Left ventricle myocardium inferior (tissue), 1 donor: ENCODE measurements around the gene TMEM232. TPM values are rescaled to one million over a fixed set of nuclear protein-coding genes. Genes with fewer than 3 reads are reported as not detected.
"Not testable (repeated sequence)": the region's sequence is repeated elsewhere in the genome, so short reads cannot be mapped to it uniquely, and the experiment has no call there.

Experiments used
- DNase-seq: peaks from one replicate; pipeline ENCODE4 v3.0.0-alpha.2; 2020
- H3K27ac ChIP-seq: fragments of 200-600 bp; replicated peaks from 2 replicates; pipeline ENCODE4 v1.8.0; 2021
- H3K27me3 ChIP-seq: fragments of 200-600 bp; 2 replicates; pipeline ENCODE4 v1.8.0; 2021; ENCODE audit warnings: low read depth
- H3K36me3 ChIP-seq: fragments of 200-600 bp; 2 replicates; pipeline ENCODE4 v1.8.0; 2021
- H3K4me1 ChIP-seq: fragments of 200-600 bp; 2 replicates; pipeline ENCODE4 v1.8.0; 2021
- H3K4me3 ChIP-seq: fragments of 200-600 bp; 2 replicates; pipeline ENCODE4 v1.8.0; 2021; ENCODE audit warnings: mild to moderate bottlenecking, moderate library complexity
- H3K9me3 ChIP-seq: fragments of 200-600 bp; replicated peaks from 2 replicates; pipeline ENCODE4 v1.8.0; 2021
- intact Hi-C: fragments of 100-400 bp; cut with micrococcal nuclease; formaldehyde crosslinking; loops from one replicate; pipeline ENCODE4 v1.11.0; 2022
- total RNA-seq: library from RNA; stranded (reverse); fragmentation: NEBNext Ultra II Directional; extraction: Animal tissue kit (Norgen Biotek cat#: 25700); gene quantifications from one replicate; pipeline ENCODE4 v1.2.1, GENCODE V29; 2021
- TF ChIP-seq, protein P1 (sequence below): fragments of 200-600 bp; IDR thresholded peaks from 2 replicates; pipeline ENCODE4 v1.8.0; 2021; ENCODE audit warnings: antibody characterized with exemption, mild to moderate bottlenecking, borderline replicate concordance
- donor health status: DM: no; HTN: yes; CAD: no; lungs with severe emphysema.

TMEM232 gene
- total RNA-seq, 1 donor from 2014 or later = 3.6 TPM

DNA sequence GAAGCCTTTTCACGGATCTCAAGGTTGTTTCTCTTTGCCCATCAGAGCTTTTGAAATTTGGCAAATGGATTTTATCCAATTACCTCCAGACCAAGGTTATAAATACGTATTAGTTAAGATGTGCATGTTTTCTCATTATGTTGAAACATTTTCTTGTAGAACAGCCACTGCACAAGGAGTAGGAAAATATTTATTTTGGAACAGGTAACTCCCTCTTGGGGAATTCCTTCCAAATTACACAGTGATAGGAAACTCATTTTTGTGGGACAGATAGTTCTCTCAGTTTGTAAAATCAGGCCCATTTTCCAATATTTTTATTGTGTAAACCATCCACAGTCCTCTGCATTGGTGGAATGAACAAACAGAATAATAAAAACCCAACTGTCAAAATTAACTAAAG, 23.0 kb downstream of the TMEM232 start:
- intact Hi-C loops = no loop called here
- H3K4me3 ChIP-seq = no peak overlapping the region
- H3K9me3 ChIP-seq = no peaks in the 10 kb centered on the region
- no peaks in the 10 kb centered on the region for H3K27me3 ChIP-seq
- no peaks in the 10 kb centered on the region for H3K36me3 ChIP-seq
- TF ChIP-seq, protein P1, sequence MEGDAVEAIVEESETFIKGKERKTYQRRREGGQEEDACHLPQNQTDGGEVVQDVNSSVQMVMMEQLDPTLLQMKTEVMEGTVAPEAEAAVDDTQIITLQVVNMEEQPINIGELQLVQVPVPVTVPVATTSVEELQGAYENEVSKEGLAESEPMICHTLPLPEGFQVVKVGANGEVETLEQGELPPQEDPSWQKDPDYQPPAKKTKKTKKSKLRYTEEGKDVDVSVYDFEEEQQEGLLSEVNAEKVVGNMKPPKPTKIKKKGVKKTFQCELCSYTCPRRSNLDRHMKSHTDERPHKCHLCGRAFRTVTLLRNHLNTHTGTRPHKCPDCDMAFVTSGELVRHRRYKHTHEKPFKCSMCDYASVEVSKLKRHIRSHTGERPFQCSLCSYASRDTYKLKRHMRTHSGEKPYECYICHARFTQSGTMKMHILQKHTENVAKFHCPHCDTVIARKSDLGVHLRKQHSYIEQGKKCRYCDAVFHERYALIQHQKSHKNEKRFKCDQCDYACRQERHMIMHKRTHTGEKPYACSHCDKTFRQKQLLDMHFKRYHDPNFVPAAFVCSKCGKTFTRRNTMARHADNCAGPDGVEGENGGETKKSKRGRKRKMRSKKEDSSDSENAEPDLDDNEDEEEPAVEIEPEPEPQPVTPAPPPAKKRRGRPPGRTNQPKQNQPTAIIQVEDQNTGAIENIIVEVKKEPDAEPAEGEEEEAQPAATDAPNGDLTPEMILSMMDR = no peak
- DNase-seq = no peak
- H3K27ac ChIP-seq = no peak overlapping the region
- no peaks in the 10 kb centered on the region for H3K4me1 ChIP-seq

- Histone ChIP-seq H3K4me3 (no peak overlapping the region), H3K4me1 (no peaks in the 10 kb centered on the region), H3K9me3 (no peaks in the 10 kb centered on the region), H3K27me3 (no peaks in the 10 kb centered on the region), H3K36me3 (no peaks in the 10 kb centered on the region), H3K27ac (no peak overlapping the region)
- DNase-seq = no peak
- intact Hi-C loops = no loop called here
- TF ChIP-seq, protein P1 = no peak
Measured at GRCh38 chr5:110702704-110703103, 23.8 kb downstream of the TMEM232 start.

DNA sequence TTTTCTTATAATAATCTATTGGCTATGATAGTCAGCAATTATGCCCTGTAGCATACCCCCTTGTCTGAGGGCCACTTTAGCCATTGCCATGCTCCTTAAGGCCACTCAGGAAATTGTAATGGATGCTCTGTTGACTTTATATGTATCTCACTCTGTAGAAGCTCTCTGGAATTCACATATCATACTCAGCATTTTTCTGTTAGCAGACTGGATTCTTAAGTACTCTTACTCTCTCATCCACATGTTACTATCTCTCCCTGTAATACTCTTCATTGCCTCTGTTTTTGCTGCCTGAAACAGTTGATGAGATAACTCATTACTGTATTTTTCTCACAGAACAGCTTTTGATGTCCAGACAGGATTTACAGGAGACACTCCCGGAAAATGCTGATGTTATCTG, 24.2 kb downstream of the TMEM232 start:
- H3K27me3 ChIP-seq = no peaks in the 10 kb centered on the region
- intact Hi-C loops = no loop called here
- TF ChIP-seq, protein P1 = no peak

DNA sequence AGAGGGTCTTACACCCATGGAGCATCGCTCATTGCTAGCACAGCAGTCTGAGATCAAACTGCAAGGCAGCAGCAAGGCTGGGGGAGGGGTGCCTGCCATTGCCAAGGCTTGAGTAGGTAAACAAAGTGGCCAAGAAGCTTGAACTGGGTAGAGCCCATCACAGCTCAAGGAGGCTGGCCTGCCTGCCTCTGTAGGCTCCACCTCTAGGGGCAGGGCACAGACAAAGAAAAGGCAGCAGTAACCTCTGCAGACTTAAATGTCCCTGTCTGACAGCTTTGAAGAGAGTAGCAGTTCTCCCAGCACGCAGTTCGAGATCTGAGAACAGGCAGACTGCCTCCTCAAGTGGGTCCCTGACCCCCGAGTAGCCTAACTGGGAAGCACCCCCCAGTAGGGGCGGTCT, 33.8 kb downstream of the TMEM232 start:
- H3K27ac ChIP-seq, H3K36me3 ChIP-seq, intact Hi-C loops, H3K9me3 ChIP-seq, H3K27me3 ChIP-seq, DNase-seq, H3K4me1 ChIP-seq, H3K4me3 ChIP-seq: not testable (repeated sequence)

More for the DNA sequence above, 24.2 kb downstream of the TMEM232 start:
- Histone ChIP-seq H3K4me1 (no peaks in the 10 kb centered on the region), H3K4me3 (no peak overlapping the region), H3K9me3 (no peaks in the 10 kb centered on the region), H3K36me3 (no peaks in the 10 kb centered on the region), H3K27ac (no peak overlapping the region)
- DNase-seq = no peak

DNA sequence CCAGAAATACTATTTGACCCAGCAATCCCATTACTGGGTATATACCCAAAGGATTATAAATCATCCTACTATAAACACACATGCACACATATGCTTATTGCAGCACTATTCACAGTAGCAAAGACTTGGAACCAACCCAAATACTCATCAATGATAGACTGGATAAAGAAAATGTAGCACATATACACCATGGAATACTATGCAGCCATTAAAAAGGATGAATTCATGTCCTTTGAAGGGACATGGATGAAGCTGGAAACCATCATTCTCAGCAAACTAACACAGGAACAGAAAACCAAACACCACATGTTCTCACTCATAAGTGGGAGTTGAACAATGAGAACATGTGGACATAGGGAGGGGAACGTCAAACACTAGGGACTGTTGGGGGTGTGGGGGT, 35.9 kb downstream of the TMEM232 start:
- H3K27me3 ChIP-seq = not testable (repeated sequence)

DNA sequence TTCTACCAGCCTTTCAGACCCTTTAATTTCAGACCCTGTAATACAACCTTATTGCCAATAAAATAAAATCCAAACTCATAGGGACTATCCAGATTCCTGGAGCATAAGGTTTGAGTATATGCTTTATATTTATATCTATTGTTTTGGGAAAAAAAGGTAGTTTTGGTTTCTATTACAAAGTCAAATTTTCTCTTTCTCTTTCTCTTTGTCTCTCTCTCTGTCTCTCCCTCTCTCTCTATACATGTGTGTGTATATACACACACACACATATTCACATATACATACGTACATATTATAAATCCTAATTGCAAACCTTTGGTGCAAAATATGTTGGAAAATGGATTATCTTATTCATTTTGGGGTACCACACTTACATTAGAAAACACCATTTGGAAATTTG, 39.0 kb downstream of the TMEM232 start:
- no peak overlapping the region for H3K4me3 ChIP-seq

More for the DNA sequence above, 35.9 kb downstream of the TMEM232 start:
- H3K36me3 ChIP-seq, H3K4me3 ChIP-seq, intact Hi-C loops, H3K9me3 ChIP-seq, DNase-seq, H3K4me1 ChIP-seq, H3K27ac ChIP-seq: not testable (repeated sequence)

More for the DNA sequence above, 39.0 kb downstream of the TMEM232 start:
- no peaks in the 10 kb centered on the region for H3K36me3 ChIP-seq
- DNase-seq = no peak
- no peak overlapping the region for H3K27ac ChIP-seq
- intact Hi-C loops = no loop called here
- H3K4me1 ChIP-seq = no peaks in the 10 kb centered on the region
- H3K27me3 ChIP-seq = no peaks in the 10 kb centered on the region
- TF ChIP-seq, protein P1 = no peak
- no peaks in the 10 kb centered on the region for H3K9me3 ChIP-seq
